Measurements from ENCODE around the gene ZCWPW2.

The ZCWPW2 gene

DNA sequence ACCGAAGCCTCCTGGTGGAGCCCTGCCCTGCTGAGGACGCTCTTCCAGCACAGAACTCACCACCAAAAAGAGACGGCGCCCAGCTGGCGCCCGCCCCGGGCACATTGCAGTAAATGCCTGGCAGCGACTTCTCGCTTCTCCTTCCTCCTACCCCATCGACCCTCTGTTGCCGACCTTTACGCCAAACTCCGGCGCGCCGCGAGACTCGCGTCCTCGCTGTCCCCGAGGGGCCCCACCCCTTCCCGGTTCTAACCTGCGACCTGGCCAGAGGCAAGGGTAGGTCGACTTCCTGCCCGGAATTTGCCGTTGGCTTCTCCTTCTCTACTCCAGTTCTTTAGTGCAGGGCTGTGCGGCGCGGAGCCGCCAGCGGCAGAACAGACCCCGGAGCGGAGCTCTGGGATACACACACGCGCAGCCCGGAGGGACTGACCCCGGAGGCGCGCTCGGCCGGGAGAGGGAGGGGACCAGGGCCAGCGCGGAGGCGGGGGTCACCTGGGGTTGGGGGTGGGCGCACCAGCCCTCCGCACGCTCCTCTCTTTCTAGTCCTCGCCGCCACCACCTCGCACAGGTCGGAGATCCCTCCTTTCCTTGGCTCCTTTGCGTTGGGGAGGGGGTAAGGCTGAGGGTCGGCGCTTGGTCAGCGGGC is 226.7 kb downstream of the ZCWPW2 start:
- peak; percentile 64 for DNase-seq (ENCODE audit: low read depth, low spot score)

Data from ELF-1 (cell line).